GM21381 (cell line): ENCODE data around the gene CD247.

Experiments used
- ATAC-seq: cut with Tn5 transposase; IDR thresholded peaks from one replicate; pipeline ENCODE4 v1.9.1; 2021; ENCODE audit warnings: mild to moderate bottlenecking, moderate library complexity; ENCODE audit not compliant: unreplicated experiment

Gene CD247

DNA sequence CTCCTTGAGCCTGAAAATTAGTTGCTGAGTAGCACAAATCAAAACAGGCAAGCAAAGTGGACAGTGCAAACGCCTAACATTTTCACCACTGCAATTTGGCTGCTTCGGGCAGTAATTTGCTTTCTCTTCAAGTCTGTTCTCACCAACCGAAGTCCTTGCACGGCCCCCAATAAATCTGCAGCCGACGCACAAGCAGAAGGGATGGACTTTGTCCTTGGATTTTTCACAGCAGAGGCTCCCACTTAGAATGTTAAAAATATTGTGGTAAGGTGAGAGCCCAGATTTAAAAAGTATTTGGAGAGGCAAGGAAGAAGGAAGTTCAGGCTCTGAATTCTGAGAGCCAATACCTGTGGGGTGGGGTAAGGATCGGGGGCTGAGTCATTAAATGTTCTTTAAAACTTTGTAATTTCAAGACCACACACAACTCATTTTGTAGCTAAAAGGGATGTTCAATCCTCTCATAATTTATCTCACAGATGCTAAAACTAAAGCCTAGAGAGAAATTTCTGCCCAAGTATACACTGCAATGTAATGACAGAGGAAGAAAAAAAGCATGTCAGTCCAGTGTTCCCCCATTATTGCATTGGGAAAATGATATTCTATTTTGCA is 6.2 kb downstream of the CD247 start:
- ATAC-seq: no peak

GRCh38 chr1:167511374-167511986 is 6.8 kb downstream of the CD247 start:
- no peak for ATAC-seq

- no peak for ATAC-seq
Observed at GRCh38 chr1:167510881-167511280, 7.4 kb downstream of the CD247 start.

GRCh38 chr1:167510244-167510643 is 8.1 kb downstream of the CD247 start:
- no peak for ATAC-seq

- ATAC-seq: no peak
Observed at GRCh38 chr1:167509587-167509986, 8.7 kb downstream of the CD247 start.

DNA sequence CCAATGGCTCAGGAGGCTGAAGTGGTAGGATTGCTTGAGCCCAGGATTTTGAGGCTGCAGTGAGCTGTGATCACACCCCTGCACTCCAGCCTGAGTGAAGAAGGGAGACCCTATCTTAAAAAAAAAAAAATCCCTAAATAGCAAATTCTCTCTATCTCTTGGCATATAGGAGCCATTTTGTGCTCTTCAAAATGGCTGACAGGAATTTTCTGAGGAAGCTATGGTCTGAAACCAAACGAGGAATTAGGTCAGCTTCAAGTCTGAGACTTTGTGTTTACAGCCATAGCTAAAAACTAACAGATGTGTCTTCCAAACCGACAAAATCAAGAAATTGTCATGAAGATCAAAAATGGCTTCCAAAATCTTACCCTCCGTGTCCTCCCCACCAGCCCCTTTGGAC is 10.6 kb downstream of the CD247 start:
- ATAC-seq: no peak

- ATAC-seq: no peak
Observed at GRCh38 chr1:167504467-167504827, 13.9 kb downstream of the CD247 start.

GRCh38 chr1:167503626-167504466 is 14.5 kb downstream of the CD247 start:
- ATAC-seq: no peak

DNA sequence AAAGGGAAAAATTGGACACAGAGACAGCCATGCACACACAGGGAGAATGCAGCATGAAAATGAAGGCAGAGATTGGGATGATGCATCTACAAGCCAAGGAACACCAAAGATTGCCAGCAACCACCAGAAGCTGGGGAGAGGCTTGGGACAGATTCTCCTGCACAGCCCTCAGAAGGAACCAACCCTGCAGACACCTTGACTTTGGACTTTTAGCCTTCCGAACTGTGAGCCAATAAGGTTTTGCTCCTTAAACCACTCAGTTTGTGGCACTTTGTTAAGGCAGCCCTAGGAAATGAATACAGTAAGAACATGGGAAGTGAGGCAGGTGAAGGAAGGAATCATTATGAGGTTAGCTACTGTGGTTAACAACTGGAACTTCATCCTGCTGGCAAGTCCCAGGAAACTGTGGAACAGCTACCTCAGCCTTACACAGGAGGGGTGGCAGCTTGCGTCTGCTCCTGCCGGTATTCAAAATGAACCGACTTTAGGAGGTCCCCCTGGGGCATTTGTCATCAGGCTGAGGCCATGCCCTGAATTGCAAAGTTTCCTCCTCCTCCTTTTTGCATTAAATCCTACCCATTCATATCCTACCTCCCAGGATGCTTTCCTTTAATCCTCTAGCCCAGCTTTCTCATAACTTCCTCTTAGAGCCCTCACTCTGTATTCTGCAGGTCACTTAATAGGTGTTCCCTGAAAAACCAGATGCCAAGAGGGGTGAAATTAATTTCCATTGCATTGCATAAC is 15.4 kb downstream of the CD247 start:
- no peak for ATAC-seq

DNA sequence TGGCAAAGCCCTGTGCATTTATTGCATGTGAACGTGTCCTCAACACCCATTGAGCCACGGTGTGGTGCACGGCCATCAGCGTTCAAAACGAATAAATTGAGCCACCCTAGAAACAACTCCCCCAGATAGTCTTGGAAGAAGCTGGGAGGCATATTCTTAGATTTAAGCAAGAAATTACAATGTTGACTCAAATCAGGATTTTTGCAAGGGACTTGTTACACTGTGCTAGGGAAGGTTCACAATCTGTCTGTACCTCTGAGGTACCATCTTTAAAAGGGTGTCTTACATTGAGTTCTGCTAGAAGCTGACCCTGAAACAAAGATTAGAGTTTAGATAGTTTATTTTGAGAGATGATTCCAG is 16.2 kb downstream of the CD247 start:
- no peak for ATAC-seq

DNA sequence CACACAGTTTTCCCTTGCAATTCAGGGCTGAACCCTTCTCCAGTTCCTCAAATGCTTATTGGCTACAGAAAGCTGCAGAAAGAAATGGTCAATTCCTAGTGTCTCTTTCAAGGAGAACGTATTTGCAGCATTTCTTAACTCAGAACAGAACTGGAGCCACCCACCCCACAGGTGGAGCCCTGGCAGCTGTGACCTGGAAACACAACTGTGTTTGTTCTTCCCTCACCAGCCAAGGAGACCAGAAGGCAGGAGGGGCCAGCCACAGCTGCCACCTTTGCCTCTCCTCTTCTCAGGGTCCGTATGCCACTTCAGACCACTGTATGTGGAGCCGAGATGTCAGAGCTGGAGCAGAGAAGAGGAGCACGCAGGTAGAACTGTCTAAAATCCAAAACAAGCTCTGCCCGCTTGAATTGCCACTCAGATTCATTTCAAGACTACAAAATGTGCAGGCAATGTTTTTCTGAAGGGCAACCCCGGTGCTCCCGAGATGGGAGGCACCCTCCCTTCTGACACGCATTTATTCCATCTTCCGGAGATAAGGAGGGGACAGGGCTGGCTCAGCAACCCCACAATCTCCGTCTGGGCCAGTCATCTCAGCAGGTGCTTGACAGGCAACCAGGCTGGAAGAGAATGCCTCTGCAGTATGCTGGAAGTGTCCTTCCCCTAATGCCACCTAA is 16.7 kb downstream of the CD247 start:
- no peak for ATAC-seq

DNA sequence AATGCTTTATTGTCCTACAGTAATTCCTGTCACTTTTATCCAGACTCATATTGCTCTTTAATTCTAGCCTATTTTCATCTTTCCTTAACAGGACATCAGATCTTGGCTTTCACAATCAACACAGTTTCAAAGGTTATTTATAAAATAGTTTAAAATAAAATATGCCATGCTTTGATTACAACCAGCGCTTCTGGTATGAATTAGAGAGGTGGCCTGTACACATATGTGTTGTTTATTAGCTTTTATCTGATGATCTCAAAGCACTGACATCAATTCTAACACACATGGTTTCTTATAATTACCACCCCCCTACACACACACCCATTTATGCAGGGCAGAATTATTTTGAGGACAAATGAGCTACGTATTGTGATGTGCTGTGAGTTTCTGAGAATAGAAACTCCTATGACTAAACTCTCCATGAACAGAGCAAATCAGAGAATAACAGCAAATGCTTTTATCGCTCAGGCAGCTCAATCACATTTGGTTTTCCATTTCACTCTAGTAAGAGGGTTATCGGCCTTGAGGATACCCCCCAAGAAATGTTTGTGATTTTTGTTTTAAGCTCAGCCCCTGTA is 18.0 kb downstream of the CD247 start:
- ATAC-seq: no peak

DNA sequence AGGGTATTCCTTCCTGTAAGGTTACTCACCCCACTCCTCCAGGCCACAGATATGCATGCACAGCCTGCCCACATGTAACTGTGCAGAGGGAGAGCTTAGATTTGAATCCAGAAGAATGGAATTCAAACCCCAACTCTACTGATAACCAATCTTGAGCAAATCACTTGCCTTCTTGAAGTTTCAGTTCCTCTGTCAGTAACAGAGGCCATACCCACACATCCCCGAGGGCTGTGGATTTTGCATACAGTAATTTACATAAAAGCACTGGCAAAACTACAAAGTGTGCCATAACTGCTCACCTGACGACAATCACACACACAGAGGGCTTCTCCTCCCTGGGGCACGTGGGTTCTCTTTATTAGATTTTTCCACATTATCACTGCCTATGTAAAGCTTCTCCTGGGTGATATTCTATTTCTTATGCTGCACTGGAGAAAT is 18.6 kb downstream of the CD247 start:
- ATAC-seq: peak; percentile 97

GRCh38 chr1:167499106-167499505 is 19.2 kb downstream of the CD247 start:
- no peak for ATAC-seq

DNA sequence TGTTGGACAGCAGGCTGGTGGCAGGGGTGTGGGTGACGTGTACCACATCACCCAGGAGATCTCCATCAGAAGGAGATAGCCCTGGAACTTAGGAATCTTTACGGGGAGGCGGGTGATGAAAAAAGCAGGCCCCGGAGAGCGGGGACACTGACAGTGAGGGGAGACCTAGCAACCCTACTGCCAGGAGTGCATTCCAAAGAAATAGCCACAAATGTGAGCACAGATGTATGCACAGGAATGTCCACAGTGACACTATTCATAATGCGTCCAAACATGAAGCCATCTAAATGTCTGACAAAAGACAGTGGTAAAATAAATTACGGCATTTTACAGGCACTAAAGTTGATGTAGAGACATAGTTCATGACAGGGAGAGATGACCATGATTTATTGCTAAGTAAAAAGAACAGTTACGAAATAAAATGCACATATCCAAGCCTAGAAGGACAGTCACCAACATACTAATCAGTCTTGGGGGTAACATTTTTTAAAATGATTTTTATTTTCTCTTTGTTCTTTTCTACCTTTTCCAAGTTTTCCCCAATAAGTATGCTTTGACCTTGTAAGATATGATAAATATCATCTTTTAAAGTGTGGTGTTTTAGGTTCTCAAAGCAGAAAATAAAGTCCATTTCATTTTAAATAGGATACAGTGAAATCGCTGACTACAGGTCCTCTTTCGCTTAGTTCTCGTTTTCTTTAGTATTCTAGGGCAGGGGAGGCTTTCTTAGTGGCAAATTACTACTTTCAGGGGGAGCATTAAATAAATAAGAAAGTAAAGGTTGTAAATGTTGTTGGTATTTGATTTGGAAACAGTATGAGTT is 21.3 kb downstream of the CD247 start:
- ATAC-seq: no peak

DNA sequence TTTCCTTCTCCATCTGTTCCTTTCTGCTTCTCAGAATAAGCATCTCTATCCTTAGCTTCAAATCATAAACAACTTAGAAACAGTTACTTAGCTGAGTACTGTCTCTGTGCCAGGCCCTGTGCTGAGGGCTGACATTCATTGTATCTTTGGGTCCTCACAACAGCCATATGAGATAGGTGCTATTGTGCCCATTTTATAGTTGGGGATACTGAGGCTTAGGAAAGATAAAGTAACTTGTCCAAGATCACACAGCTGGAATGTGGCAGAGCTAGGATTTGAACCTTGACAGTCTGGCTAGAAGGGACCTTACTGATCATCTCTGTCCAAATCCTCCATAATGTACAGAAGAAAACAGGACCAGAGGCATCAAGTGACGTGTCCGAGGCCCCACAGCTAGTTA is 25.0 kb downstream of the CD247 start:
- no peak for ATAC-seq

- no peak for ATAC-seq
Observed at GRCh38 chr1:167492481-167492910, 25.8 kb downstream of the CD247 start.

DNA sequence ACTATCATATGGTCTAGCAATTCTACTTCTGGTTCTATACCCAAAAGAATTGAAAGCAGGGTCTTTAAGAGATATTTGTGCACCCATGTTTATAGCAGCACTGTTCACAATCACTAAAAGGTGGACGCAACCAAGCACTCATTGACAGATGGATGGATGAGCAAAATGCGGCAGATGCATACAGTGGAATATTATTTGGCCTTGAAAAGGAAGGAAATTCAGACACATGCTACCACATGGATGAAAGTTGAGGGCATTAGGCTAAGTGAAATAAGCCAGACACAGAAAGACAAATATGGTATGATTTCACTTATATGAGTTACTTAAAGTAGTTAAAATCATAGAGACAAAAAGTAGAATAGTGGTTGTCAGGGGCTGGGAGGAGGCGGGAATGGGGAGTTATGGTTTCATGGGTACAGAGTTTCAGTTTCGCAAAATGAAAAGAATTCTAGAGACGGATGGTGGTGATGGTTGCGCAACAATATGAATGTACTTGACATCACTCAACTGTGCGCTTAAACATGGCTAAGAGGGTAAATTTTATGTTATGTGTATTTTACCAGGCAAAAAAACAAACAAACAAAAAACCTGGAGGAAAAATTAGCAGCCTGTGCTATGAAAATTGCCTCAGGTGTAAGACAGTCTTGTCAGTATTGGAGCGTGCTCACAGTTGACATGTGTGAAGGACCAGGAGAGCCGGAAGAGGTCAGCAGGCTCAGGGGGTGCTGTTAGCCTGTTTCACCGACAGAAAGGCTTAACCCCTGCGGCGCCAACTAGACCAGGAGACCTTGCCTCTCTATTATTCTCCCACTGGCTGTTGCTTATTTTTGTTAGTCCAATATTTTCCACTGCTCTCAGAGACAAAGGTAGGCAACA is 26.5 kb downstream of the CD247 start:
- ATAC-seq: no peak

- ATAC-seq: no peak
Observed at GRCh38 chr1:167490765-167491164, 27.6 kb downstream of the CD247 start.
